ENCODE measurements around the gene TM9SF3. TPM values are rescaled to one million over a fixed set of nuclear protein-coding genes. Genes with fewer than 3 reads are reported as not detected.

The TM9SF3 gene
- total RNA-seq, 2 donors from 2014 or later = 46.0 to 46.7 TPM

GRCh38 chr10:96573036-96573435 is 13.8 kb downstream of the TM9SF3 start:
- Histone ChIP-seq H3K9me3 (no peaks in the 10 kb centered on the region), H3K27ac (peak overlapping the region in 1 of 2 donors; percentile 16), H3K4me3 (no peak overlapping the region), H3K4me1 (peaks cover 0 to 52% of the 10 kb centered on the region in 2 donors), H3K36me3 (peaks cover 13% of the 10 kb centered on the region), H3K27me3 (no peaks in the 10 kb centered on the region)
- no peak for TF ChIP-seq CTCF (IDR thresholded peaks at IDR 0.05)
- no peak for DNase-seq (ENCODE audit: low spot score)

- Histone ChIP-seq H3K4me1 (peaks cover 0 to 39% of the 10 kb centered on the region in 2 donors), H3K27me3 (no peaks in the 10 kb centered on the region), H3K4me3 (no peak overlapping the region), H3K9me3 (no peaks in the 10 kb centered on the region), H3K27ac (peak overlapping the region in 1 of 2 donors; percentile 20), H3K36me3 (peaks cover 12% of the 10 kb centered on the region)
- no peak for DNase-seq (ENCODE audit: low spot score)
- no peak for TF ChIP-seq CTCF (IDR thresholded peaks at IDR 0.05)
These were observed 15.5 kb downstream of the TM9SF3 start for GRCh38 chr10:96570983-96571964.

- no peak for DNase-seq (ENCODE audit: low spot score)
- H3K4me1 ChIP-seq = peaks cover 0 to 39% of the 10 kb centered on the region in 2 donors
- no peak overlapping the region for H3K4me3 ChIP-seq
- peaks cover 4% of the 10 kb centered on the region for H3K36me3 ChIP-seq
- H3K27ac ChIP-seq = no peak overlapping the region
- H3K9me3 ChIP-seq = no peaks in the 10 kb centered on the region
- H3K27me3 ChIP-seq = no peaks in the 10 kb centered on the region
- TF ChIP-seq CTCF (IDR thresholded peaks at IDR 0.05) = no peak
These were observed 16.3 kb downstream of the TM9SF3 start for GRCh38 chr10:96570511-96570910.

GRCh38 chr10:96568402-96568801 is 18.4 kb downstream of the TM9SF3 start:
- Histone ChIP-seq H3K4me3 (no peak overlapping the region), H3K4me1 (peaks cover 0 to 33% of the 10 kb centered on the region in 2 donors), H3K27me3 (no peaks in the 10 kb centered on the region), H3K27ac (no peak overlapping the region), H3K36me3 (no peaks in the 10 kb centered on the region), H3K9me3 (no peaks in the 10 kb centered on the region)
- no peak for TF ChIP-seq CTCF (IDR thresholded peaks at IDR 0.05)
- DNase-seq (ENCODE audit: low spot score) = no peak

GRCh38 chr10:96565774-96566173 is 21.0 kb downstream of the TM9SF3 start:
- Histone ChIP-seq H3K9me3 (no peaks in the 10 kb centered on the region), H3K4me1 (peaks cover 0 to 17% of the 10 kb centered on the region in 2 donors), H3K27me3 (no peaks in the 10 kb centered on the region), H3K36me3 (peaks cover 11% of the 10 kb centered on the region), H3K4me3 (no peak overlapping the region), H3K27ac (no peak overlapping the region)
- DNase-seq (ENCODE audit: low spot score) = no peak
- no peak for TF ChIP-seq CTCF (IDR thresholded peaks at IDR 0.05)
